IMR-90 (cell line): ENCODE data around the gene NME7. TPM values are rescaled to one million over a fixed set of nuclear protein-coding genes. Genes with fewer than 3 reads are reported as not detected.
A peak's percentile ranks its signal among the peaks of the same experiment; 100 is the strongest.

Experiments used
- ATAC-seq: fragments of 200-7000 bp; cut with Tn5 transposase; 2 replicates; pipeline ENCODE4 v1.9.1; 2020; ENCODE audit warnings: low read depth, mild to moderate bottlenecking, moderate library complexity
- BruUV-seq: library from RNA; stranded (reverse); fragments of 400-500 nt; replicated peaks from 2 replicates; lab custom pipeline; 2021; lab: Mats Ljungman, UMichigan
- CTCF ChIA-PET: fragments of 300-600 bp; formaldehyde crosslinking; extraction: SDS; loops from one replicate; lab custom pipeline; 2021; ENCODE audit warnings: antibody characterized with exemption; lab: Yijun Ruan, JAX
- POLR2A ChIA-PET: fragments of 300-600 bp; sonication (Branson Sonifier 250); formaldehyde crosslinking; loops from one replicate; lab custom pipeline; 2022; ENCODE audit warnings: antibody characterized with exemption; ENCODE audit not compliant: unreplicated experiment; lab: Charles Lee
- DNase-seq: peaks from one replicate; pipeline ENCODE4 v3.0.0; 2013
- H2AFZ ChIP-seq: replicated peaks from 2 replicates; pipeline ENCODE3; 2013; ENCODE audit warnings: low read length, mild to moderate bottlenecking; ENCODE audit not compliant: poor library complexity
- H2AK5ac ChIP-seq: 2 replicates; pipeline ENCODE4 v1.6.1; 2013; ENCODE audit warnings: low read depth, low read length, inconsistent platforms
- H2AK9ac ChIP-seq: replicated peaks from 2 replicates; pipeline ENCODE3; 2013; ENCODE audit warnings: mild to moderate bottlenecking, low read depth, low read length, moderate library complexity; ENCODE audit not compliant: poor library complexity
- H2BK120ac ChIP-seq: 2 replicates; pipeline ENCODE4 v1.6.1; 2013; ENCODE audit warnings: low read depth, low read length, inconsistent platforms
- H2BK15ac ChIP-seq: 3 replicates; pipeline ENCODE4 v1.6.1; 2013; ENCODE audit warnings: low read depth, low read length, inconsistent platforms
- H2BK20ac ChIP-seq: 2 replicates; pipeline ENCODE4 v1.6.1; 2013; ENCODE audit warnings: low read depth, mild to moderate bottlenecking, inconsistent platforms, low read length, moderate library complexity
- H2BK5ac ChIP-seq: 2 replicates; pipeline ENCODE4 v1.6.1; 2013; ENCODE audit warnings: mild to moderate bottlenecking, low read depth, low read length, inconsistent platforms; ENCODE audit not compliant: poor library complexity, severe bottlenecking
- H3K14ac ChIP-seq: replicated peaks from 2 replicates; pipeline ENCODE4 v1.6.1; 2013; ENCODE audit warnings: low read depth, low read length, inconsistent platforms
- H3K18ac ChIP-seq: 2 replicates; pipeline ENCODE4 v1.6.1; 2013; ENCODE audit warnings: low read depth, low read length, control low read depth
- H3K23ac ChIP-seq: 2 replicates; pipeline ENCODE4 v1.6.1; 2013; ENCODE audit warnings: low read depth, low read length, inconsistent platforms
- H3K27ac ChIP-seq: 2 replicates; pipeline ENCODE4 v1.5.1; 2013; ENCODE audit warnings: mild to moderate bottlenecking, control low read depth, low read length; ENCODE audit not compliant: insufficient read depth
- H3K27me3 ChIP-seq: 2 replicates; pipeline ENCODE4 v1.6.1; 2013; ENCODE audit warnings: low read length; ENCODE audit not compliant: control insufficient read depth, insufficient read depth
- H3K36me3 ChIP-seq: 2 replicates; pipeline ENCODE4 v1.6.1; 2013; ENCODE audit warnings: low read length, mixed read lengths; ENCODE audit not compliant: control insufficient read depth, insufficient read depth
- H3K4ac ChIP-seq: 2 replicates; pipeline ENCODE4 v1.6.1; 2013; ENCODE audit warnings: low read depth, low read length, inconsistent platforms
- H3K4me1 ChIP-seq: 2 replicates; pipeline ENCODE4 v1.6.1; 2013; ENCODE audit warnings: low read length, mixed read lengths; ENCODE audit not compliant: control insufficient read depth, insufficient read depth
- H3K4me2 ChIP-seq: 2 replicates; pipeline ENCODE4 v1.6.1; 2013; ENCODE audit warnings: low read depth, mild to moderate bottlenecking, control low read depth, low read length, moderate library complexity
- H3K4me3 ChIP-seq: 2 replicates; pipeline ENCODE4 v1.5.1; 2013; ENCODE audit warnings: low read depth, mild to moderate bottlenecking, control low read depth, low read length, moderate library complexity; ENCODE audit not compliant: insufficient read depth
- H3K56ac ChIP-seq: 2 replicates; pipeline ENCODE4 v1.6.1; 2013; ENCODE audit warnings: low read length, inconsistent platforms; ENCODE audit not compliant: insufficient read depth; ENCODE audit errors: extremely low read depth
- H3K79me1 ChIP-seq, 2 experiments: 2 replicates each; pipeline ENCODE4 v1.6.1; 2013; ENCODE audit warnings: low read length in 2 of 2, inconsistent platforms in 1 of 2, low read depth in 1 of 2
- H3K9ac ChIP-seq: 2 replicates; pipeline ENCODE4 v1.6.1; 2013; ENCODE audit warnings: low read depth, low read length, control low read depth
- H3K9me1 ChIP-seq: 2 replicates; pipeline ENCODE4 v1.6.1; 2013; ENCODE audit warnings: low read length, inconsistent platforms; ENCODE audit not compliant: insufficient read depth
- H3K9me3 ChIP-seq: 2 replicates; pipeline ENCODE4 v1.6.1; 2013; ENCODE audit warnings: low read length; ENCODE audit not compliant: control insufficient read depth, insufficient read depth
- H4K20me1 ChIP-seq: 2 replicates; pipeline ENCODE4 v1.6.1; 2013; ENCODE audit warnings: low read length, inconsistent platforms; ENCODE audit not compliant: insufficient read depth
- H4K5ac ChIP-seq: 2 replicates; pipeline ENCODE4 v1.6.1; 2013; ENCODE audit warnings: mild to moderate bottlenecking, low read depth, low read length, control low read depth
- H4K8ac ChIP-seq, 2 experiments: 2 replicates each; pipeline ENCODE4 v1.6.1; 2013; ENCODE audit warnings: low read depth in 2 of 2, low read length in 2 of 2, control low read depth in 1 of 2, inconsistent platforms in 1 of 2
- H4K91ac ChIP-seq: 2 replicates; pipeline ENCODE4 v1.6.1; 2013; ENCODE audit warnings: low read depth, low read length, inconsistent platforms; ENCODE audit not compliant: insufficient read depth
- CHD1 ChIP-seq: IDR thresholded peaks from 2 replicates; pipeline ENCODE4 v1.6.1; 2012; ENCODE audit warnings: low read depth, low read length, improper control_type of control experiment
- WGBS, 2 experiments: methylation state at CpG; one replicate each; pipeline versions ENCODE4 v1.1.5 to v1.1.7; 2013; ENCODE audit warnings: missing lambda C conversion rate in 2 of 2; ENCODE audit not compliant: insufficient read length in 1 of 2; ENCODE audit errors: extremely low coverage in 2 of 2; 5-methylcytosine and 5-hydroxymethylcytosine counted together
- dilution Hi-C: fragments of 300-500 bp; cut with HindIII; formaldehyde crosslinking; loops from one replicate; pipeline ENCODE4 v1.14.3; 2018; ENCODE audit warnings: low sequenced_read_pairs; ENCODE audit not compliant: unreplicated experiment
- in situ Hi-C: fragments of 300-500 bp; cut with MboI; formaldehyde crosslinking; loops from 3 replicates; pipeline ENCODE4 v1.14.3; 2019; ENCODE audit warnings: low sequenced_read_pairs, inconsistent platforms, mixed read lengths
- intact Hi-C: fragments of 100-400 bp; cut with micrococcal nuclease; formaldehyde crosslinking; loops from 2 replicates; pipeline ENCODE4 v1.10.0; 2022
- polyA plus RNA-seq, 3 experiments: library from polyadenylated mRNA; depleted of rRNA; stranded (reverse); fragments of >200 nt; gene quantifications; 2 replicates each; pipeline ENCODE4 v1.2.3, GENCODE V29; 2012; ENCODE audit warnings: low replicate concordance in 1 of 3
- total RNA-seq: library from RNA; depleted of rRNA; stranded (reverse); fragments of >200 nt; gene quantifications from 2 replicates; pipeline ENCODE4 v1.2.3, GENCODE V29; 2012

Gene NME7
- total and polyA plus RNA-seq, 2 of the 4 experiments (the other 2 are of a cell fraction): 18.3 to 22.4 TPM

- Histone ChIP-seq H3K27me3 (no peaks in the 10 kb centered on the region), H2AK5ac (no peak overlapping the region), H3K18ac (no peak overlapping the region), H4K8ac (no peak overlapping the region), H4K20me1 (no peaks in the 10 kb centered on the region), H3K36me3 (no peaks in the 10 kb centered on the region), H2BK5ac (no peak overlapping the region), H3K4me1 (no peaks in the 10 kb centered on the region), H2AFZ (no peak overlapping the region), H2BK15ac (no peak overlapping the region), H2BK20ac (no peak overlapping the region), H4K91ac (no peak overlapping the region), H4K5ac (no peak overlapping the region), H2BK120ac (no peak overlapping the region), H3K9me1 (no peaks in the 10 kb centered on the region), H3K4me2 (no peak overlapping the region), H3K56ac (no peak overlapping the region), H3K4me3 (no peak overlapping the region), H3K9ac (no peak overlapping the region), H3K14ac (no peak overlapping the region), H3K27ac (no peak overlapping the region), H3K4ac (no peak overlapping the region), H2AK9ac (no peak overlapping the region), H3K23ac (no peak overlapping the region), H3K9me3 (no peaks in the 10 kb centered on the region), H3K79me1 (no peaks in the 10 kb centered on the region)
- no peak for TF ChIP-seq CHD1
- DNase-seq: peak; percentile 22
- in situ Hi-C loops (no loop called here), intact Hi-C loops (no loop called here), dilution Hi-C loops (no loop called here)
- POLR2A ChIA-PET: no interaction called here
- no TSS peak for BruUV-seq
- no peak; the same call in 1 of the 2 replicates for ATAC-seq
- no CpG with 5 or more reads among the region's 2 CpGs for WGBS, 2 experiments
- CTCF ChIA-PET: no interaction called here
Observed at GRCh38 chr1:169250022-169250421, 117.6 kb downstream of the NME7 start.
